ENCODE results near the gene PPP1R14B. TPM values are rescaled to one million over a fixed set of nuclear protein-coding genes. Genes with fewer than 3 reads are reported as not detected.
A peak's percentile ranks its signal among the peaks of the same experiment; 100 is the strongest.

Gene PPP1R14B
- total and polyA plus RNA-seq, 2 of the 13 experiments (the other 11 are each of a cell fraction or from before 2014, with no cell fraction given) = 110 to 148 TPM

GRCh38 chr11:64284962-64285884 is 38.5 kb upstream of the PPP1R14B start, which contains the start of gene GPR137 (continued):
- no peak for TF ChIP-seq ZNF142 (CRISPR knock-in tag; IDR thresholded peaks at IDR 0.05)
- TF ChIP-seq RFXAP (CRISPR knock-in tag; IDR thresholded peaks at IDR 0.05; ENCODE audit: borderline replicate concordance) = no peak
- TF ChIP-seq ZNF775 (CRISPR knock-in tag; IDR thresholded peaks at IDR 0.05; ENCODE audit: borderline replicate concordance) = no peak
- no peak for TF ChIP-seq BCL6 (CRISPR knock-in tag; IDR thresholded peaks at IDR 0.05)
- no peak for TF ChIP-seq RNF2 (conservative IDR thresholded peaks at IDR 0.05; ENCODE audit: low read depth)
- TF ChIP-seq SKIL (CRISPR knock-in tag; IDR thresholded peaks at IDR 0.05; ENCODE audit: borderline replicate concordance) = no peak
- TF ChIP-seq ETV6 (CRISPR knock-in tag; conservative IDR thresholded peaks at IDR 0.05) = no peak
- no peak for TF ChIP-seq ZBTB25 (CRISPR knock-in tag; IDR thresholded peaks at IDR 0.05)
- TF ChIP-seq BRF2 (CRISPR knock-in tag; IDR thresholded peaks at IDR 0.05) = no peak
- TF ChIP-seq MAF1 (CRISPR knock-in tag; IDR thresholded peaks at IDR 0.05; ENCODE audit: borderline replicate concordance) = no peak
- peak; percentile 44 for TF ChIP-seq YEATS4 (CRISPR knock-in tag; IDR thresholded peaks at IDR 0.05; ENCODE audit: borderline replicate concordance)
- no peak for TF ChIP-seq ZNF446 (CRISPR knock-in tag; IDR thresholded peaks at IDR 0.05)
- peak; percentile 42; the same call in 1 of the 2 replicates for TF ChIP-seq SIN3B (IDR thresholded peaks at IDR 0.05; ENCODE audit: low read length)
- TF ChIP-seq ZNF772 (CRISPR knock-in tag; IDR thresholded peaks at IDR 0.05) = peak; percentile 54; the same call in 1 of the 2 replicates
- TF ChIP-seq ZBTB34 (CRISPR knock-in tag; IDR thresholded peaks at IDR 0.05) = no peak
- TF ChIP-seq ZNF17 (CRISPR knock-in tag; IDR thresholded peaks at IDR 0.05) = no peak
- no peak for TF ChIP-seq MBD4 (IDR thresholded peaks at IDR 0.05; ENCODE audit: borderline replicate concordance, low read length)

All from HepG2 (cell line).